Activated T-cell treated with anti-CD3 and anti-CD28 coated beads for 1 hour (primary cell): ENCODE results near the gene PTCSC3.

Source experiments
- DNase-seq: peaks from one replicate; pipeline ENCODE4 v3.0.0-alpha.2; 2020; ENCODE audit warnings: low read depth

Gene PTCSC3

DNA sequence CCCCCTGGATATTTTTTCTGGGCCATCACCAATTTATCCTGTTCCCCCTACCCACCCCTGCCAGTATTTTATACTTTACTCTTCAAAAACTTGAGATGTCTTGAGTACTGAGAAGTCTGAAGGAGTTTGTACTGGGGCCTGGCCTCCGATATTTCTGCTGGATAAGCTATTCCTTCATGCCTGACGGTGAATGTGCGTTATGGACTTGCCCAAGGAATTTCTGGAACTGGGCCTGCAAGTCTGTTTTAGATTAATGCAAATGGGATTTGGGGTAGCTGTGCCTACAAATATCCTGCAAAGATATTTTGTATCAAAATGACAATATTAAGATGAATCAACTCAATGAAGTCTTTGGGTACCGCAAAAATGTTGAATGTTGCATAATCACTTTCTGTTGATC lies at the start of gene PTCSC3:
Gene PTCSC3 (minus strand): TSS at position 199 of the 400 bp plus-strand sequence.
- DNase-seq: no peak

DNA sequence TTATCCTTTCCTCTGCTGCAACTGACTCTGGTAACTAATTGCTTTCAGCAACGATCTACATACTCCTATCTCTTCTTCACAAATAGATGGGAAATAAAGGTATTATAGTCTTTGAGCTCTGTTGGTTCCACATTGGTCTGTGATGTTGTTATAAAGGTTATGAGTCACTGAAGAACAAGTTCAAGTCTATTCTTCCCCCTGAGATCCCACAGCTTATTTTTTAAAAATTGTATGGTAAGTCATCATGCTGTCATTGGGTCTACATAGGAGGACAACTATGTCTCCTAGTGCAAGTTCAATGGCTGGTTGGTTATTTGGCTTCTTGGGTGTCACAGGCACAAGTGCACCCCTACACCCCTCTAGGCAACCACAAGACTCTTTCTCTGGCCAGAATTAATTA lies 49.6 kb upstream of the PTCSC3 start:
- DNase-seq: no peak

- no peak for DNase-seq
These were observed 47.7 kb upstream of the PTCSC3 start for GRCh38 chr14:36224176-36224575.

DNA sequence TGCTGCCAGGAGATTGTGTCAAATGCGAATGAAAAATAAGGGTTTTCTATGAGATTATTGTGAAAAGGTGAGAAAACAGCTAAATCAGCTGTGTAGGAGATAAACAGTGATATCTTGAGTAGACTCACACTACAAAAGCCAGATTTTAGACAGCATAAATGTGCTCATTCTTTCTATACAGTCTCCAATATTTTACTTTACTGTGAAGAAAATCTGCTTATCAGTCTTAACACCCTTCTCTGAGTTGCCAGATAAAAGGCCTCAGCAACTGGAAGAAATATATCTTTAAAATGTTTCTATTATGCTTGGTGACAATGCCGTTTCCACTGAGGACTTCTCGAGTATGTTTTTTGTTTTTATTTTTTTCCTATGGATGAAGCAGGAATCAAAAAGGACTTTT lies 47.0 kb upstream of the PTCSC3 start:
- no peak for DNase-seq

- no peak for DNase-seq
These were observed 46.5 kb upstream of the PTCSC3 start for GRCh38 chr14:36222952-36223468.

GRCh38 chr14:36222337-36222736 lies 45.8 kb upstream of the PTCSC3 start:
- DNase-seq: no peak

GRCh38 chr14:36221112-36221511 lies 44.6 kb upstream of the PTCSC3 start:
- no peak for DNase-seq

GRCh38 chr14:36217732-36218131 lies 41.2 kb upstream of the PTCSC3 start:
- DNase-seq: no peak

DNA sequence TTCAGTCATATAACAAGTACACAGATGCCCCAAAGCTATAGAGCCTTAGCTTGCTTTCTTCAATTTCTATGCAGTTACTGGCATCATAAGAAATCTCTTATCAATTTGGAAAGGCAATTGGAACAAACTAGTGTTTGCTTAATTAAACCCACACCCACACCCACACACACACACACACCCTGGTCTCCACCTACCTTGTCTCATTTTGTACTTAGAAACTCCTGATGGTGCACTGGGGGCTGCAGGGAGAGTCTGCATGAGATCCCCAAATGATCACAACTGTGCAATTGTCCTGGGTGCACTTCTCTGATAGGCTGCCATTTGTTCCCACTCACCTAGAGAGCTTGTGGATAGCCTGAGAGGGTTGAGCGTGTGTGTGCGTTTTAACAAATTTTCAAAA lies 40.5 kb upstream of the PTCSC3 start:
- DNase-seq: no peak

- DNase-seq: no peak
These were observed 38.7 kb upstream of the PTCSC3 start for GRCh38 chr14:36215217-36215598.

DNA sequence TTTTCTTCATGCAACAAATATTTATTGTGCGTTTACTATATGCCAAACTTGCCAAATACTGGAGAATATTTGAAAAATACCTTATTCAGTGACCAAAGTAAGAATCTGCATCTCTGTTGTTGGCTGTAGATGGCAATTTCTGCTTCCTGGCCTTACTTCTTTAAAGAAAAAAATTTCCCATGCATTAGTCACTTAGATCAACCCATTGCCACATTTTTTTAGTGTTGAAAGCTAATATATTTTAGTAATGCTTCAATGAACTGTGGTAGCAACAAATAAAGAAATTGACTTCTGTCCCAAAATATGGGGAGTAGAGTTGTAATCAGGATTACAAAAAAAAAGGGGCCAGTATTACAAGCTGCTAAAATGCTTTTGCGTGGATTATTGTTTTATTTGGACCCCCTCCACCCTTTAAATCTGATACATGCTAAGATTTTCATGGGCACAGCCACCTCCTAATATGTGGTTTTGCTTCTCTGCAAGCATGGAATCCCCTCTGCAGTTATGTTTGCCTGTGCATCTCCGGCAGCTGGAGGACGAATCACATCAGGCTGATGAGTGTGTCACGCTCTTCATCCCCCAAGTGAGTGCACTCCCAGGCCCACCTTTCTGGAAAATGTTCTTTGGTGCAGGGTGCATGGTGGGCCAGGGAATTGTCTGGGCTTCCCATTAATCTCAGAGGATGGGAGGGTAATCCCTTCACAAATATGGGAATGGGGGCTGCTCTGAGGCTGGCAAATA lies 38.1 kb upstream of the PTCSC3 start:
- no peak for DNase-seq

GRCh38 chr14:36212987-36213386 lies 36.5 kb upstream of the PTCSC3 start:
- no peak for DNase-seq

- DNase-seq: no peak
These were observed 36.1 kb upstream of the PTCSC3 start for GRCh38 chr14:36212577-36212976.

DNA sequence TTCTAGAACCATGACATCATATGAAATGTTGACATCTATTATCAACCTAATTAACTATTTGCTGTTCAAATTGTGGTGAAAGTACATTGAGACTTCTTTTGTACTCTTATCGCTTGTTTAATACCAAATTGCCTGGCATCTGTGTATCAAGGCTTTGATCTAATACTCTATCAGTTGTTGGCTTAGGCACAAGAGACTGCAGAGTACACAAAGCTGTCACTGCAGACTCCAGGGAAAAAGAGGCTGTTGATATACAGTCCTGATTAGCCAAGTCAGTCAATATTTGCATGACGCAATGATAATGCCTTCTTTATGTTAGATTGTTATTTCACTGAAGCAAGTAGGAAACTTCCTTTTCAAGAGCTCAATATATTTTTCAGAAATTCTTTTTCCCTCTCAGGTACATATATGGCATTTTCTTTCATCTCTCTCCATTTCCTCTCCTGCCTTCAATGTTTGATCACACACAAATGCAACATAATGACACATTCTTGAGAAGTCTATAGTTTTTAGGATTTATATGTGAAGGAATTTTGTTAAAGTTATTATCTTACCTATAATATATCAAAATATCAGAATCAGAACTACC lies 32.3 kb upstream of the PTCSC3 start:
- DNase-seq: no peak

DNA sequence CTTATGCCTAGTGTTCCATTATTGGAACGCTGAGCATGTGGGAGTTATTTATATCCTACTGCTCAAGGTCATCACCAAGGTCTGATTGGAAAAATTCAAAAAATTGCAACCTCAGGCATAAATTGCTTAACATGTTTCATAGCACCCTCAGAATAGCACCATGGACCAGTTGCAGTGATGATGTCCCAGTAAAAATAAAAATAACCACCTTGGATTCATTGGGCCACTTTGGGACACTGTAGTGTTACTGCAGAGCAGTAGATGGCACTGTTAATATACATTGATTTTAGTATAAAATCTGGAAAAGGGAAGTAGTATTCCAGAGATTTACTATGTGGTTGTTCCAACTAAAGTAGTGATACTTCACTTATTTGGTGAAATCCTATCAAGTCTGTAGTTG lies 31.0 kb upstream of the PTCSC3 start:
- DNase-seq: no peak

GRCh38 chr14:36204461-36205073 lies 28.0 kb upstream of the PTCSC3 start:
- no peak for DNase-seq

DNA sequence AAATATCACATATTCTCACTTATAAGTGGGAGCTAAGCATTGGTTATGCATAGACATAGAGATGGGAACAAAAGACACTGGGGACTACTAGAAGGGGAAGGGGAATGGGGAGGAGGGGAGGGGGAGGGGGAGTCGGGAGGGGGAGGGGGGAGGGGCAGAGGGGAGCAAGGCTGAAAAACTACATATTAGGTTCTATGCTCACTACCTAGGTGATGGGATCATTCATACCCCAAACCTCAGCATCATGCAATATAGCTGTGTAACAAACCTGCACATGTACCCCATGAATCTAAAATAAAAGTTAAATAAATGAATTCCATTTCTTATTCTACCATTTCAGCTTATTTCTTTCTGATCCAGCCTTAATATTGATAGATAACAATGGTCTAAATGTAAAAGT lies 21.9 kb upstream of the PTCSC3 start:
- no peak for DNase-seq

- no peak for DNase-seq
These were observed 18.1 kb upstream of the PTCSC3 start for GRCh38 chr14:36194663-36195062.

GRCh38 chr14:36192530-36192929 lies 16.0 kb upstream of the PTCSC3 start:
- DNase-seq: no peak

GRCh38 chr14:36183402-36183801 lies 6.9 kb upstream of the PTCSC3 start:
- DNase-seq: no peak

- no peak for DNase-seq
These were observed 4.9 kb upstream of the PTCSC3 start for GRCh38 chr14:36181417-36181816.

GRCh38 chr14:36177489-36177888 lies 967 bp upstream of the PTCSC3 start:
- DNase-seq: no peak

GRCh38 chr14:36174767-36175424 lies 1.6 kb downstream of the PTCSC3 start:
- DNase-seq: no peak
